Esophagus squamous epithelium (tissue), 4 donors: ENCODE results near the gene FABP3.

ENCODE experiments used
- POLR2A ChIP-seq, 4 donors: fragments of 450-650 bp; IDR thresholded peaks; one replicate each; pipeline ENCODE4 v1.6.1; 2017; ENCODE audit warnings: antibody characterized with exemption in 4 of 4, mild to moderate bottlenecking in 4 of 4, moderate library complexity in 3 of 4
- TF ChIP-seq, protein P1 (sequence below), 6 experiments: fragments of 450-650 bp in 4 of 6; fragments of 200-600 bp in 2 of 6; sonication (generic) in 2 of 6; IDR thresholded peaks; one replicate each; pipeline ENCODE4 v1.5.1; 2016 to 2019; ENCODE audit warnings: antibody characterized with exemption in 6 of 6, mild to moderate bottlenecking in 4 of 6, moderate library complexity in 4 of 6

DNA sequence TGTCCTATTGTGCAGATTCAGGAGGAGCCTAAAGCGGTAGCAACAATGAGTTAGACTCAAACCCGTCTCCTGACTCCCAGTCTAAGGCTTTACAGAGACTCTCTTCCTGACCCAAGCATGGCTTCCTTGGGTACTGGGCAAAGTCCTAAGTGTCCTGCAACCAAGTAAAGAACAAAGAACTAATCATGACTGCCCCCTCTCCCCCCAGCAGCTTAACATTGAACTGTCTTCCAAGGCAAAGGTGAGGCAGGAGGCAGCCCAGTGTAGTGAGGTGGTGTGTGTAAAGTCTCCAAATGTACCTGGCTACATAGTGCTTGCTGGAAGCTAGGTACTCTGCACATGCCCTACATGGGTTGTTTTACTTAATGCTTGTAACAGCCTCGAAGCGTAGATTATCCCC, 2.3 kb downstream of the FABP3 start:
- TF ChIP-seq POLR2A (IDR thresholded peaks at IDR 0.05): no peak
- TF ChIP-seq, protein P1, sequence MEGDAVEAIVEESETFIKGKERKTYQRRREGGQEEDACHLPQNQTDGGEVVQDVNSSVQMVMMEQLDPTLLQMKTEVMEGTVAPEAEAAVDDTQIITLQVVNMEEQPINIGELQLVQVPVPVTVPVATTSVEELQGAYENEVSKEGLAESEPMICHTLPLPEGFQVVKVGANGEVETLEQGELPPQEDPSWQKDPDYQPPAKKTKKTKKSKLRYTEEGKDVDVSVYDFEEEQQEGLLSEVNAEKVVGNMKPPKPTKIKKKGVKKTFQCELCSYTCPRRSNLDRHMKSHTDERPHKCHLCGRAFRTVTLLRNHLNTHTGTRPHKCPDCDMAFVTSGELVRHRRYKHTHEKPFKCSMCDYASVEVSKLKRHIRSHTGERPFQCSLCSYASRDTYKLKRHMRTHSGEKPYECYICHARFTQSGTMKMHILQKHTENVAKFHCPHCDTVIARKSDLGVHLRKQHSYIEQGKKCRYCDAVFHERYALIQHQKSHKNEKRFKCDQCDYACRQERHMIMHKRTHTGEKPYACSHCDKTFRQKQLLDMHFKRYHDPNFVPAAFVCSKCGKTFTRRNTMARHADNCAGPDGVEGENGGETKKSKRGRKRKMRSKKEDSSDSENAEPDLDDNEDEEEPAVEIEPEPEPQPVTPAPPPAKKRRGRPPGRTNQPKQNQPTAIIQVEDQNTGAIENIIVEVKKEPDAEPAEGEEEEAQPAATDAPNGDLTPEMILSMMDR (IDR thresholded peaks at IDR 0.05): no peak
